RCC 7860 (cell line): ENCODE results near the gene SPACA9.

Experiments used
- DNase-seq: peaks from one replicate; pipeline ENCODE4 v3.0.0-alpha.2; 2015; ENCODE audit warnings: low spot score
- FAIRE-seq: peaks from 2 replicates; lab custom pipeline; 2012; peaks lifted over from hg19 to GRCh38; lab: Jason Lieb, UNC

SPACA9 gene

GRCh38 chr9:132937463-132937901, 58.8 kb downstream of the SPACA9 start:
- no peak for FAIRE-seq
- no peak for DNase-seq

GRCh38 chr9:132939169-132939568, 60.5 kb downstream of the SPACA9 start:
- FAIRE-seq (no peak), DNase-seq (no peak)
